OCI-LY7 (cell line): ENCODE measurements around the gene PGLYRP2. TPM values are rescaled to one million over a fixed set of nuclear protein-coding genes. Genes with fewer than 3 reads are reported as not detected.
"Not testable (repeated sequence)": the region's sequence is repeated elsewhere in the genome, so short reads cannot be mapped to it uniquely, and the experiment has no call there.

Source experiments
- BruUV-seq: library from RNA; stranded (reverse); fragments of 400-500 nt; replicated peaks from 2 replicates; lab custom pipeline; 2021; lab: Mats Ljungman, UMichigan
- CTCF ChIA-PET: fragments of 300-600 bp; sonication (Branson Sonifier 250); formaldehyde crosslinking; loops from one replicate; lab custom pipeline; 2022; ENCODE audit warnings: antibody characterized with exemption; ENCODE audit not compliant: unreplicated experiment; lab: Charles Lee
- POLR2A ChIA-PET: fragments of 300-600 bp; sonication (Branson Sonifier 250); formaldehyde crosslinking; loops from one replicate; lab custom pipeline; 2022; ENCODE audit warnings: antibody characterized with exemption; lab: Charles Lee
- DNase-seq: peaks from one replicate; pipeline ENCODE4 v3.0.0-alpha.2; 2015; ENCODE audit warnings: low spot score
- H2AFZ ChIP-seq: fragments of 200-600 bp; sonication (generic), shearing (Covaris generic); 2 replicates; pipeline ENCODE4 v1.6.1; 2014; ENCODE audit warnings: mild to moderate bottlenecking, antibody characterized with exemption, low read length, moderate library complexity
- H3K27ac ChIP-seq: fragments of 200-600 bp; sonication (generic); 2 replicates; pipeline ENCODE4 v1.5.1; 2014; ENCODE audit warnings: mixed run types, low read depth, mild to moderate bottlenecking, moderate library complexity, low read length, inconsistent platforms; ENCODE audit not compliant: poor library complexity, severe bottlenecking
- H3K36me3 ChIP-seq: fragments of 200-600 bp; sonication (generic); 2 replicates; pipeline ENCODE4 v1.6.1; 2014; ENCODE audit warnings: mild to moderate bottlenecking, antibody characterized with exemption, low read length, moderate library complexity, mixed read lengths; ENCODE audit not compliant: insufficient read depth
- H3K4me1 ChIP-seq: fragments of 200-600 bp; sonication (generic); 2 replicates; pipeline ENCODE4 v1.5.1; 2014; ENCODE audit warnings: mild to moderate bottlenecking, low read length; ENCODE audit not compliant: insufficient read depth, poor library complexity, severe bottlenecking
- H3K4me2 ChIP-seq: fragments of 200-600 bp; sonication (generic); 2 replicates; pipeline ENCODE4 v1.6.1; 2014; ENCODE audit warnings: mild to moderate bottlenecking, low read length
- H3K4me3 ChIP-seq: fragments of 200-600 bp; sonication (generic); 2 replicates; pipeline ENCODE4 v1.5.1; 2014; ENCODE audit warnings: mild to moderate bottlenecking, low read depth, low read length; ENCODE audit not compliant: poor library complexity, severe bottlenecking
- H3K79me2 ChIP-seq: fragments of 200-600 bp; sonication (generic); 2 replicates; pipeline ENCODE4 v1.6.1; 2016; ENCODE audit warnings: low read depth, mild to moderate bottlenecking, low read length, moderate library complexity, mixed read lengths; ENCODE audit not compliant: insufficient read depth
- H3K9me2 ChIP-seq: fragments of 200-600 bp; sonication (generic); 2 replicates; pipeline ENCODE4 v1.6.1; 2016; ENCODE audit warnings: mild to moderate bottlenecking, low read length, mixed read lengths; ENCODE audit not compliant: insufficient read depth
- H3K9me3 ChIP-seq: fragments of 200-600 bp; sonication (generic); 2 replicates; pipeline ENCODE4 v1.6.1; 2014; ENCODE audit warnings: mild to moderate bottlenecking, mixed run types, low read length, mixed read lengths
- H4K20me1 ChIP-seq: fragments of 200-600 bp; sonication (generic); 2 replicates; pipeline ENCODE4 v1.6.1; 2014; ENCODE audit warnings: mild to moderate bottlenecking, antibody characterized with exemption, low read length, moderate library complexity, mixed read lengths; ENCODE audit not compliant: insufficient read depth
- EZH2phosphoT487 ChIP-seq: fragments of 200-600 bp; sonication (generic); IDR thresholded peaks from 2 replicates; pipeline ENCODE4 v1.6.1; 2018; ENCODE audit warnings: low read depth, borderline replicate concordance, mild to moderate bottlenecking, mixed run types, antibody characterized with exemption, low read length, moderate library complexity, mixed read lengths
- intact Hi-C: fragments of 100-400 bp; cut with micrococcal nuclease; formaldehyde crosslinking; loops from one replicate; pipeline ENCODE4 v1.10.0; 2022; ENCODE audit not compliant: unreplicated experiment
- total RNA-seq, 2 experiments: library from RNA; depleted of rRNA in 1 of 2; stranded (reverse); fragments of >200 nt in 1 of 2; shearing (Covaris generic) in 1 of 2; gene quantifications; 2 replicates each; pipeline ENCODE4 v1.2.3, GENCODE V29; 2014 to 2022
- TF ChIP-seq, protein P1 (sequence below): fragments of 200-600 bp; sonication (generic); conservative IDR thresholded peaks from 2 replicates; pipeline ENCODE4 v1.5.1; 2014; ENCODE audit warnings: mild to moderate bottlenecking, antibody characterized with exemption, low read length, moderate library complexity, mixed read lengths

The PGLYRP2 gene
- total RNA-seq, 2 experiments from 2014 or later = not detected

DNA sequence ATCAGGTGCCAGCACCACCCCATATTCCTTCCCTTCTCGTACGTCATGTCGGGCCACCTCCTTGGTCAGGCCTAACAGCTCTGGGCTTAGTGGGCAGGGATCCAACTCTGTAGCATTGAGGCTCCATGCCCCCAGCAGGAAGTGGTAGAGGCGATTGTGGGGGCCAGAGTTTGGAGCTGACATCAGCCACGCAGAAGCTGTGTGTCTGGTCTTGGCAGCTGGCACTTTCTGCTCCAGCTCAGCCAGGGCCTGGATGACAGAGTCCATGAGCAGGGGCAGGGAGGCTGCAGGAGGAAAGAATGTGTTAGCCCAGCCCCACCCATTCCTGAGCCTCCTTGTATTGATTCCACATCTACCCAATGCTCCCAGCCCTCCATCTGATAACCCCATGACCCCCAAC is 3.0 kb downstream of the PGLYRP2 start:
- H3K4me3 ChIP-seq = no peak overlapping the region
- peaks cover 7% of the 10 kb centered on the region for H3K4me1 ChIP-seq
- CTCF ChIA-PET = no interaction called here
- no peaks in the 10 kb centered on the region for H3K9me2 ChIP-seq
- BruUV-seq = no TSS peak
- no peak for DNase-seq
- H3K79me2 ChIP-seq = no peaks in the 10 kb centered on the region
- intact Hi-C loops = no loop called here
- no peak overlapping the region for H2AFZ ChIP-seq
- no peak overlapping the region for H3K4me2 ChIP-seq
- no peak overlapping the region for H3K27ac ChIP-seq
- no peaks in the 10 kb centered on the region for H4K20me1 ChIP-seq
- no peak for TF ChIP-seq EZH2phosphoT487
- TF ChIP-seq, protein P1, sequence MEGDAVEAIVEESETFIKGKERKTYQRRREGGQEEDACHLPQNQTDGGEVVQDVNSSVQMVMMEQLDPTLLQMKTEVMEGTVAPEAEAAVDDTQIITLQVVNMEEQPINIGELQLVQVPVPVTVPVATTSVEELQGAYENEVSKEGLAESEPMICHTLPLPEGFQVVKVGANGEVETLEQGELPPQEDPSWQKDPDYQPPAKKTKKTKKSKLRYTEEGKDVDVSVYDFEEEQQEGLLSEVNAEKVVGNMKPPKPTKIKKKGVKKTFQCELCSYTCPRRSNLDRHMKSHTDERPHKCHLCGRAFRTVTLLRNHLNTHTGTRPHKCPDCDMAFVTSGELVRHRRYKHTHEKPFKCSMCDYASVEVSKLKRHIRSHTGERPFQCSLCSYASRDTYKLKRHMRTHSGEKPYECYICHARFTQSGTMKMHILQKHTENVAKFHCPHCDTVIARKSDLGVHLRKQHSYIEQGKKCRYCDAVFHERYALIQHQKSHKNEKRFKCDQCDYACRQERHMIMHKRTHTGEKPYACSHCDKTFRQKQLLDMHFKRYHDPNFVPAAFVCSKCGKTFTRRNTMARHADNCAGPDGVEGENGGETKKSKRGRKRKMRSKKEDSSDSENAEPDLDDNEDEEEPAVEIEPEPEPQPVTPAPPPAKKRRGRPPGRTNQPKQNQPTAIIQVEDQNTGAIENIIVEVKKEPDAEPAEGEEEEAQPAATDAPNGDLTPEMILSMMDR = no peak
- POLR2A ChIA-PET = no interaction called here
- no peaks in the 10 kb centered on the region for H3K9me3 ChIP-seq
- H3K36me3 ChIP-seq = no peaks in the 10 kb centered on the region

DNA sequence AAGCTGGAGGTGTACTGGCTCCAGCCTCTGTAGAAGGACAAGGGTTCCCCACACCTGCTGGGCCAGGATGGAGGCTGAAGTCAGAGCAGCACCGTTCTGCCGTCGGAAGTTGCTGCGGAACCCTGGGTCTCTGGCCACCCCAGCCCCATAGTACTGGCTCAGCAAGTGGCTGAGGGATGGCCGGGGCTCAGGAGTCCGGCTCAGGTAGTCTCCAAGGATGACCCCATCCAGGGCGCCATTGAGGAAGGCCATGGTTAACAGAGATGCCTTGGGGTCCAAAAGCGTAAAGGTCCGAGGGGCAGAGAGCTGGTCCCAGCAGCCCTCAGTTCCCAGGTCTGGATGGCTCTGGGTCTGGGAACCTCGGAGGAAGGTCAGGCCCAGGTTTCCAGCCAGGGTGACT is 3.7 kb downstream of the PGLYRP2 start:
- TF ChIP-seq EZH2phosphoT487 = no peak
- TF ChIP-seq, protein P1 = no peak

DNA sequence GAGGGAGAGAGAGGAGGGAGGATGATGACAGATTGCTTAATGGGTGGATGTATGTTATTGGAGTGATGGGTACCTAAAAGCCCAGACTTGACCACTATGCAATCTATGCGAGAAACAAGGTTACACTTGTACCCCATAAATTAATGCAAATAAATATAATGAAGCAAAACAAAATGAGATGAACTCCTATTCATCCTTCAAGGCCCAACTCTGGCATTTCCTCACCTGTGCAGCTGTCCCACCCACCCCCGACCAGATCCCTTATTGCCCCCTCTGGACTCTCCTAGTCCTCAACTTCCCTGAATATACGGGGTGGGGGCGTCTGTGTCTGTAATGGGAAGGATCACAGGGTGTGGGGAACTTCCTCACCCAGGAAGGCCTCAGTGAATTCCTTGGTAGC is 4.1 kb downstream of the PGLYRP2 start:
- BruUV-seq = no TSS peak
- no peaks in the 10 kb centered on the region for H4K20me1 ChIP-seq
- no peak overlapping the region for H3K4me2 ChIP-seq
- no peak overlapping the region for H3K27ac ChIP-seq
- H3K9me2 ChIP-seq = no peaks in the 10 kb centered on the region
- no peaks in the 10 kb centered on the region for H3K36me3 ChIP-seq
- H3K4me3 ChIP-seq = no peak overlapping the region
- H3K9me3 ChIP-seq = no peaks in the 10 kb centered on the region
- ChIA-PET CTCF (no interaction called here), POLR2A (interaction anchor here (0.7 kb wide), 2 partner anchors 62 to 70 kb away, joined by 4 read pairs; no protein-coding TSS in a partner anchor)
- peaks cover 7% of the 10 kb centered on the region for H3K4me1 ChIP-seq
- no peak overlapping the region for H2AFZ ChIP-seq
- no peaks in the 10 kb centered on the region for H3K79me2 ChIP-seq
- no peak for DNase-seq
- intact Hi-C loops = no loop called here
- TF ChIP-seq EZH2phosphoT487 = no peak
- TF ChIP-seq, protein P1 = no peak

More for the DNA sequence above, 3.7 kb downstream of the PGLYRP2 start:
- no TSS peak for BruUV-seq
- no peak for DNase-seq
- Histone ChIP-seq H3K9me3 (no peaks in the 10 kb centered on the region), H3K9me2 (no peaks in the 10 kb centered on the region), H3K79me2 (no peaks in the 10 kb centered on the region), H3K4me3 (no peak overlapping the region), H3K36me3 (no peaks in the 10 kb centered on the region), H3K27ac (no peak overlapping the region), H3K4me2 (no peak overlapping the region), H4K20me1 (no peaks in the 10 kb centered on the region), H3K4me1 (peaks cover 7% of the 10 kb centered on the region), H2AFZ (no peak overlapping the region)
- ChIA-PET CTCF (no interaction called here), POLR2A (no interaction called here)
- intact Hi-C loops = no loop called here

DNA sequence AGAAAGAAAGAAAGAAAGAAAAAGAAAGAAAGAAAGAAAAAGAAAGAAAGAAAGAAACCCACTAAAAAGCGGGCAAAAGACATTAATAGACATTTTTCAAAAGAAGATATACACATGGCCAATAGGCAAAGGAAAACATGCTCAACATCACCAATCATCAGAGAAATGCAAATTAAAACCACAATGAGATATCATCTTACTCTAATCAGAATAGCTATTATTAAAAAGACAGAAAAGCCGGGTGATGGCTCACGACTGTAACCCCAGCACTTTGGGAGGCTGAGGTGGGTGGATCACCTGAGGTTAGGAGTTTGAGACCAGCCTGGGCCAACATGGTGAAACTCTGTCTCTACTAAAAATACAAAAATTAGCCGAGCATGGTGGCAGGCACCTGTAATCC is 5.5 kb downstream of the PGLYRP2 start:
- H3K4me3 ChIP-seq, H3K79me2 ChIP-seq, DNase-seq, H3K27ac ChIP-seq, POLR2A ChIA-PET, BruUV-seq, H3K36me3 ChIP-seq, intact Hi-C loops, CTCF ChIA-PET, H2AFZ ChIP-seq, H3K4me2 ChIP-seq, H3K4me1 ChIP-seq, H3K9me3 ChIP-seq, H4K20me1 ChIP-seq, H3K9me2 ChIP-seq: not testable (repeated sequence)
